AG20443 (cell line): ENCODE results near the gene HOXC9.

Experiments used
- DNase-seq: peaks from one replicate; pipeline ENCODE4 v3.0.0; 2012; ENCODE audit warnings: low spot score, mixed read lengths

Gene HOXC9

GRCh38 chr12:54000116-54001114, at the start of gene HOXC9:
Gene HOXC9, plus strand, starts transcription at chr12:54000161. Its CDS starts 28 bp downstream, at chr12:54000189.
- peak; percentile 67 for DNase-seq

GRCh38 chr12:53950437-53950773, 49.6 kb upstream of the HOXC9 start:
- DNase-seq = no peak

GRCh38 chr12:53950789-53951576, 49.0 kb upstream of the HOXC9 start:
- no peak for DNase-seq

GRCh38 chr12:53951577-53952334, 48.2 kb upstream of the HOXC9 start:
- no peak for DNase-seq

GRCh38 chr12:53952335-53952694, 47.6 kb upstream of the HOXC9 start:
- peak; percentile 58 for DNase-seq

GRCh38 chr12:53952871-53953734, 46.9 kb upstream of the HOXC9 start:
- peak; percentile 59 for DNase-seq

- no peak for DNase-seq
Observed at GRCh38 chr12:53953831-53954693, 45.9 kb upstream of the HOXC9 start.

- no peak for DNase-seq
Observed at GRCh38 chr12:53954694-53955035, 45.3 kb upstream of the HOXC9 start, which contains the start of gene HOXC12. Gene HOXC12, plus strand, starts transcription at chr12:53954903. Its CDS starts 27 bp downstream, at chr12:53954930.

- DNase-seq = no peak
Observed at GRCh38 chr12:53955036-53955775, 44.8 kb upstream of the HOXC9 start.

- no peak for DNase-seq
Observed at GRCh38 chr12:53955776-53956250, 44.1 kb upstream of the HOXC9 start.

GRCh38 chr12:53956251-53956887, 43.6 kb upstream of the HOXC9 start:
- DNase-seq = no peak

- DNase-seq = no peak
Observed at GRCh38 chr12:53956914-53957536, 42.9 kb upstream of the HOXC9 start.

- no peak for DNase-seq
Observed at GRCh38 chr12:53958128-53958527, 41.8 kb upstream of the HOXC9 start.

GRCh38 chr12:53959314-53959713, 40.6 kb upstream of the HOXC9 start:
- DNase-seq = no peak

GRCh38 chr12:53960187-53961024, 39.6 kb upstream of the HOXC9 start:
- no peak for DNase-seq

GRCh38 chr12:53961025-53961761, 38.8 kb upstream of the HOXC9 start:
- peak; percentile 52 for DNase-seq

GRCh38 chr12:53963005-53963404, 37.0 kb upstream of the HOXC9 start:
- DNase-seq = no peak
